Retinal pigment epithelial cell (primary cell): ENCODE data around the gene GLB1L2.

Experiments used
- DNase-seq: peaks from one replicate; pipeline ENCODE4 v3.0.0-alpha.2; 2010; ENCODE audit warnings: low read depth
- H3K4me3 ChIP-seq: 2 replicates; pipeline ENCODE4 v1.5.1; 2011; ENCODE audit warnings: mild to moderate bottlenecking, low read length, control low read depth, moderate library complexity
- TF ChIP-seq, protein P1 (sequence below): conservative IDR thresholded peaks from 2 replicates; pipeline ENCODE4 v1.5.1; 2011; ENCODE audit warnings: low read depth, low read length, control low read depth, inconsistent platforms

Gene GLB1L2

DNA sequence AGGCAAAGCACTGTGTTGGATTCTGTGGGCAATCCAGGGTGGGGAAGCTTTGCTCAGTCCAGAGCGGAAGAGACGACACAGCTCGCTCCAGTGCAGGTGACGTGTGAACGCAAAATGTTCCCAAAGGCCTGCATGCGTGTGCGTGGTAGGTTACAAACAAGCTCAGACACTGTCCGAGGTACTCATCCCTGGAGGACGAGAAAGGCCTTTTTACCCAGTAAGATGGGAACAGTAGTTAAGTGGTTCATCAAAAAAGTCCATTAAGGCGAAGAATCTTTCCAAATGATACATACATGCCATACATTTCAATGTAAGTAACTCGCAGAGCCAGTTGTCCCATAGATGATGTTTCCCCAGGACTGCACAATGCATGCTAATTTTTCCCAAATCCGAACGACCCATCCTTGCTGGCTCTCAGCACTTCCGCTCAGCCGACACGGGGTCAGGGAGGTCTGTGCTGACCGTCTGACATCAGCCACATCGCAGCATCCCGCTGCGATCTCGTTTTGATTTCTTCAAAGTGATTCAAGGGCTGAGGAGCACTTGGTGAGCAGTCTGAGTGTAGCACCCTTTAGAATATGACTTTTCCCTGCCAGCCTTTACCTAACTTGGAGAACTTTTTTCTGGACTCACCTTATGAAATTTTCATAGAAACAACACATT lies 61.3 kb downstream of the GLB1L2 start:
- TF ChIP-seq, protein P1, sequence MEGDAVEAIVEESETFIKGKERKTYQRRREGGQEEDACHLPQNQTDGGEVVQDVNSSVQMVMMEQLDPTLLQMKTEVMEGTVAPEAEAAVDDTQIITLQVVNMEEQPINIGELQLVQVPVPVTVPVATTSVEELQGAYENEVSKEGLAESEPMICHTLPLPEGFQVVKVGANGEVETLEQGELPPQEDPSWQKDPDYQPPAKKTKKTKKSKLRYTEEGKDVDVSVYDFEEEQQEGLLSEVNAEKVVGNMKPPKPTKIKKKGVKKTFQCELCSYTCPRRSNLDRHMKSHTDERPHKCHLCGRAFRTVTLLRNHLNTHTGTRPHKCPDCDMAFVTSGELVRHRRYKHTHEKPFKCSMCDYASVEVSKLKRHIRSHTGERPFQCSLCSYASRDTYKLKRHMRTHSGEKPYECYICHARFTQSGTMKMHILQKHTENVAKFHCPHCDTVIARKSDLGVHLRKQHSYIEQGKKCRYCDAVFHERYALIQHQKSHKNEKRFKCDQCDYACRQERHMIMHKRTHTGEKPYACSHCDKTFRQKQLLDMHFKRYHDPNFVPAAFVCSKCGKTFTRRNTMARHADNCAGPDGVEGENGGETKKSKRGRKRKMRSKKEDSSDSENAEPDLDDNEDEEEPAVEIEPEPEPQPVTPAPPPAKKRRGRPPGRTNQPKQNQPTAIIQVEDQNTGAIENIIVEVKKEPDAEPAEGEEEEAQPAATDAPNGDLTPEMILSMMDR, result no peak
- no peak overlapping the region for H3K4me3 ChIP-seq
- DNase-seq, result no peak

DNA sequence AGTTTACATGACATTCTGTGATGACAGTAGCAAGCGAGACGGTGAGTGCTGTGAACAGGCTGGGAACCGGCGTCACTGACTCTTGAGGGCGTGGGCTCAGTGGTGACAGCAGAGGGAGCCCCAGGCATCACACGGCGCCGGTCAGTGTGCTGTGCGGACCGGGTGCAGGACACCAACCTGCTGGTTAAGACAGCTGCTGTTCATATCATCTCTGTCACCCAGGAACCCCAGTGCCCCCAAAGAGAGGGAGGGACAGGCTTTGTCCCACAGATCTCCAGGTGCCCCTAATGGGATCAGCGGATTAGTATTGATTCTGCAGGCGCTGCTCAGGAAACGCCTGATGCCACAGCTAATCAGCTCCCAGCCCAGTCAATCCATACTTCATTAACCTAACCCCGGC lies 61.9 kb downstream of the GLB1L2 start:
- no peak for DNase-seq
- TF ChIP-seq, protein P1, result peak; percentile 54
- H3K4me3 ChIP-seq, result no peak overlapping the region

DNA sequence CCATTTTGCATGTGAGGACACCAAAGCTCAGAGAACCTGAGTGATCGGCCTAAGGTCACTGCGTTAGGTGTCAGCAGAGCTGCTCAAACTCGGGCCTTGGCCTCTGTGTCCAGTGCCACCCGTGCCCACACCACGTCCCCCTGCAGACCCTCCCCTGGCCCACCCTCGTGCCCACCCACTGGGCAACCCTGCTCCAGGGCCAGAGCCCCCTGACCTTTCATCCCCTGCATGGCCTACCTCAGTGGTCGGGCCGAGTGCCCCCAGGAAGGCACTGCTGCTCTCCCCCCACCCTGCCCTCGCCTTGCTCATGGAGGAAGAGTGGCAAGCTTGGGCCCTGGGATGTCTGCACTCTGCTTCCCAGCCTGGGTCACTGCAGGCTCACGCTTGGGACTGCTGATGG lies 62.5 kb downstream of the GLB1L2 start:
- TF ChIP-seq, protein P1, result no peak
- DNase-seq, result no peak
- H3K4me3 ChIP-seq, result no peak overlapping the region

DNA sequence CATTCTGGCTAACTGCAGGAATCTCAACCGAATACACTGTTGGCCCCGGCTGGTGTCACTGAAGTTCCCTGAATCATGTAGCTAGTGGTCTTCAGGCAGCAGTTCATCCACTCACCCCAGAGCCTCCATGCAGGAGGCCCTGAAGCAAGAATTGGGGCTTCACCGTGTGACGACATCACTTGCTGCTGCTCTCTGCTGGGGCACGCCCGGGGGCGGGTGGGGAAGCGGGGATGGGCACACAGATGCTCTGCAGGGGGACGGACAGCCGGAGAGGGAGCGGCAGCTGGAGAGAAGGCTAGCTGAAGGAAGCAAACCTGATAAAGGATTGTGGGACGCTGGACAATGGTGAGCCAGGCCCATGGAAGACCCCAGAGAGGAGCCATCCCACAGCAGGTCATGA lies 63.2 kb downstream of the GLB1L2 start:
- TF ChIP-seq, protein P1, result no peak
- no peak overlapping the region for H3K4me3 ChIP-seq
- DNase-seq, result no peak

DNA sequence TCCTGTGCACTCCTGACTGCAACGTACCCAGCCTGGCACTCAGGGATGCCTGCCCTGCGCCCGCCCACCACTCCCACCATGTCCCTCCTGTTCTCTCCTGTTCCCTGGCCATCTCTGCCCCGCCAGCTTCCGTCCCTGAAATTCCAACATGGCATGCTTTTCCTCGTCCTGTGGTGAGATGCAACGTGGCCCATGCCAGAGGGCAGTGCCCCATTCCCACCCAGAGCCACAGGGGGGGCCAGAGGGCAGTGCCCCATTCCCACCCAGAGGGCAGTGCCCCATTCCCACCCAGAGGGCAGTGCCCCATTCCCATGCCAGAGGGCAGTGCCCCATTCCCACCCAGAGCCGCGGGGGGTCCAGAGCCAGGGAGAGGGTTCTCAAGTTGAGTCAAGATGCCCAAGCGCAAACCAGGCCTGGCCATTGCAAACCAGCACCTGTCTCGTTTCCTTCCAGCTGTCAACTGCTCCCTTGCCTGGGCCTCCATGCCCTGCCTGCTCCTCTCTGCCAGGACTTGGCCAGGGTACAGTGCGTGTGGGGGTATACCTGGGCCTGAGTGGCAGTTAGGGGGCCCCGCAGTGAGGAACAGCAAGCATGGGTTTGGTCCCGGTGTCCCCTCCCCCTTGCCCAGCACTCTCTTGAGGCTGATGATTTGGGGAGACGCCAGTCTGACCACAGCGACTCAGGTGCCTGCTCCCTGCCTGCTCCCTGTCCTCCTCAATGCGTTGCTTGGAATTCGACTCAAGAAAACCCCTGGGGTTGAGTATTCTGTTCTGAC lies 65.7 kb downstream of the GLB1L2 start:
- no peak for DNase-seq
- TF ChIP-seq, protein P1, result no peak
- no peak overlapping the region for H3K4me3 ChIP-seq

DNA sequence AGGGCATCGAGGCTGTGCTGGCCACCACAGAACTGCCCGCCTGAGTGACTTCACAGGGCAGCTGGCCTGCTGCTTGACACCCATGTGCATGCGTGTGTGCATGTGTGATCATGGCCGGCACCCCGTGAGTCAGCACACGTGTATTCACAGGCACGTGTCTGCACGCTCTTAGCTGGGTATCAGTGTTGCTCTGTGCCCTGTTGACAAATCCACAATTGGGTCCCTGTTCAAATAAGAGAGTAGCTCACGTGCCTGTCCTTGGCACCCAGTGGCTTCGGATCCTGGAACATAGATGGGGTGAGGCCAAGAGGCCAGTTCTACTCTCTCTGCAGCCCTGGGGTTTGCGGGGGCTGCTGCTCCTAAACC lies 66.3 kb downstream of the GLB1L2 start:
- TF ChIP-seq, protein P1, result no peak
- no peak overlapping the region for H3K4me3 ChIP-seq
- no peak for DNase-seq
